Anterior cingulate cortex (tissue), 58 donors: ENCODE data around the gene HLA-DMB.
"Not testable (repeated sequence)": the region's sequence is repeated elsewhere in the genome, so short reads cannot be mapped to it uniquely, and the experiment has no call there.

Source experiments
- DNase-seq, 58 donors: peaks; one replicate each; lab custom pipeline; 2025; lab: John Stamatoyannopoulos, UW

HLA-DMB gene

GRCh38 chr6:32952817-32953739, 12.2 kb upstream of the HLA-DMB start, which contains the start of gene HLA-DMA:
Gene HLA-DMA, minus strand, starts transcription at chr6:32953097. Its CDS starts 61 bp downstream, at chr6:32953036.
- peak in 52 of 58 donors; percentile 19 to 92 (median 59) for DNase-seq

GRCh38 chr6:32950449-32950848, 9.6 kb upstream of the HLA-DMB start:
- no peak for DNase-seq

- DNase-seq, result no peak
These were observed 9.2 kb upstream of the HLA-DMB start for GRCh38 chr6:32950010-32950409.

- no peak for DNase-seq
These were observed 8.3 kb upstream of the HLA-DMB start for GRCh38 chr6:32949113-32949512.

- DNase-seq, result no peak
These were observed 7.0 kb upstream of the HLA-DMB start for GRCh38 chr6:32947552-32948465.

- DNase-seq, result no peak
These were observed 6.1 kb upstream of the HLA-DMB start for GRCh38 chr6:32946893-32947292.

- no peak for DNase-seq
These were observed 5.1 kb upstream of the HLA-DMB start for GRCh38 chr6:32945953-32946352.

- DNase-seq, result no peak
These were observed 4.4 kb upstream of the HLA-DMB start for GRCh38 chr6:32945108-32945760.

- DNase-seq, result peak in 7 of 58 donors; percentile 7 to 52 (median 14)
These were observed 3.2 kb upstream of the HLA-DMB start for GRCh38 chr6:32943864-32944649.

GRCh38 chr6:32942555-32943123, 1.8 kb upstream of the HLA-DMB start:
- not testable (repeated sequence) for DNase-seq

- DNase-seq, result no peak
These were observed 463 bp upstream of the HLA-DMB start for GRCh38 chr6:32941214-32941768.

- no peak for DNase-seq
These were observed 2.3 kb downstream of the HLA-DMB start for GRCh38 chr6:32938494-32938893.

GRCh38 chr6:32937230-32937633, 3.6 kb downstream of the HLA-DMB start:
- DNase-seq, result peak in 9 of 58 donors; percentile 8 to 39 (median 15)

GRCh38 chr6:32936239-32937152, 4.3 kb downstream of the HLA-DMB start:
- no peak for DNase-seq

- no peak for DNase-seq
These were observed 5.1 kb downstream of the HLA-DMB start for GRCh38 chr6:32935551-32936238.

GRCh38 chr6:32933661-32934085, 7.2 kb downstream of the HLA-DMB start:
- DNase-seq, result peak in 36 of 58 donors; percentile 6 to 77 (median 34)
